SK-N-SH (cell line): ENCODE data around the gene NLRC4. TPM values are rescaled to one million over a fixed set of nuclear protein-coding genes. Genes with fewer than 3 reads are reported as not detected.

Experiments
- CTCF ChIA-PET: fragments of 300-600, 350-600 bp; formaldehyde crosslinking; extraction: SDS; loops from one replicate; lab custom pipeline; 2021; lab: Yijun Ruan, JAX
- POLR2A ChIA-PET: fragments of 350-600 bp; sonication (Branson Sonifier 250); formaldehyde crosslinking; extraction: SDS; loops from one replicate; lab custom pipeline; 2020; ENCODE audit warnings: antibody characterized with exemption, inconsistent platforms; lab: Yijun Ruan, JAX
- DNase-seq: peaks from one replicate; pipeline ENCODE4 v3.0.0; 2012
- H2AFZ ChIP-seq: fragments of 200-600 bp; sonication (generic); 2 replicates; pipeline ENCODE4 v1.8.1; 2016; ENCODE audit warnings: antibody characterized with exemption, mild to moderate bottlenecking, low read depth
- H3F3A ChIP-seq: fragments of 200-600 bp; sonication (generic); replicated peaks from 2 replicates; pipeline ENCODE3; 2016; ENCODE audit warnings: antibody characterized with exemption, mild to moderate bottlenecking; ENCODE audit not compliant: insufficient read depth
- H3K27ac ChIP-seq, 2 experiments: fragments of 200-500 bp in 1 of 2; fragments of 200-600 bp in 1 of 2; sonication (Bioruptor generic) in 1 of 2; sonication (generic), shearing (Covaris generic) in 1 of 2; 2 replicates each; pipeline versions ENCODE4 v1.5.1 to v1.6.1; 2014 to 2016; ENCODE audit warnings: low read depth in 2 of 2, inconsistent platforms in 1 of 2, low read length in 1 of 2, mild to moderate bottlenecking in 1 of 2, mixed read lengths in 1 of 2
- H3K27me3 ChIP-seq: fragments of 200-600 bp; sonication (generic), shearing (Covaris generic); 2 replicates; pipeline ENCODE4 v1.6.1; 2016; ENCODE audit warnings: mixed run types; ENCODE audit not compliant: insufficient read depth
- H3K36me3 ChIP-seq, 2 experiments: fragments of 200-500 bp in 1 of 2; fragments of 200-600 bp in 1 of 2; sonication (Bioruptor generic) in 1 of 2; sonication (generic) in 1 of 2; replicated peaks in 1 of 2; 2 replicates each; pipeline versions ENCODE3 to v1.5.1; 2014 to 2016; ENCODE audit warnings: low read length in 1 of 2, mild to moderate bottlenecking in 1 of 2; ENCODE audit not compliant: insufficient read depth in 2 of 2, control insufficient read depth in 1 of 2
- H3K4me1 ChIP-seq, 2 experiments: fragments of 200-500 bp in 1 of 2; fragments of 200-600 bp in 1 of 2; sonication (Bioruptor generic) in 1 of 2; sonication (generic), shearing (Covaris generic) in 1 of 2; 2 replicates each; pipeline versions ENCODE4 v1.5.1 to v1.6.1; 2014 to 2016; ENCODE audit warnings: low read depth in 1 of 2, low read length in 1 of 2, mixed run types in 1 of 2; ENCODE audit not compliant: insufficient read depth in 2 of 2, control insufficient read depth in 1 of 2
- H3K4me2 ChIP-seq: fragments of 200-600 bp; sonication (generic), shearing (Covaris generic); 2 replicates; pipeline ENCODE4 v1.6.1; 2017; ENCODE audit warnings: mixed run types
- H3K4me3 ChIP-seq, 2 experiments: fragments of 200-500 bp in 1 of 2; fragments of 200-600 bp in 1 of 2; sonication (Bioruptor generic) in 1 of 2; sonication (generic), shearing (Covaris generic) in 1 of 2; 2 replicates each; pipeline versions ENCODE4 v1.5.1 to v1.8.1; 2014 to 2016; ENCODE audit warnings: low read depth in 2 of 2, inconsistent platforms in 1 of 2, low read length in 1 of 2, mild to moderate bottlenecking in 1 of 2, mixed read lengths in 1 of 2, moderate library complexity in 1 of 2
- H3K79me2 ChIP-seq: fragments of 200-600 bp; sonication (generic); 2 replicates; pipeline ENCODE4 v1.8.1; 2017; ENCODE audit warnings: mild to moderate bottlenecking; ENCODE audit not compliant: insufficient read depth
- H3K9ac ChIP-seq: fragments of 200-600 bp; sonication (generic); 2 replicates; pipeline ENCODE4 v1.6.1; 2017; ENCODE audit warnings: mixed run types
- H3K9me2 ChIP-seq: fragments of 200-600 bp; sonication (generic); 2 replicates; pipeline ENCODE4 v1.6.1; 2017; ENCODE audit warnings: mixed run types
- H3K9me3 ChIP-seq: fragments of 200-600 bp; sonication (generic); 2 replicates; pipeline ENCODE4 v1.6.1; 2017; ENCODE audit warnings: mixed run types, mild to moderate bottlenecking, moderate library complexity
- H4K20me1 ChIP-seq: fragments of 200-600 bp; sonication (generic); 2 replicates; pipeline ENCODE4 v1.6.1; 2017; ENCODE audit warnings: mild to moderate bottlenecking, mixed run types; ENCODE audit not compliant: insufficient read depth
- EZH2phosphoT487 ChIP-seq: fragments of 200-600 bp; sonication (generic); IDR thresholded peaks from 2 replicates; pipeline ENCODE4 v1.6.1; 2017; ENCODE audit warnings: low read depth, mixed run types, mild to moderate bottlenecking, antibody characterized with exemption, moderate library complexity, borderline replicate concordance
- FOSL2 ChIP-seq: IDR thresholded peaks from 2 replicates; pipeline ENCODE4 v1.4.0; 2012; ENCODE audit warnings: low read depth, mild to moderate bottlenecking, moderate library complexity, borderline replicate concordance
- FOXJ3 ChIP-seq: sonication (generic); formaldehyde crosslinking; IDR thresholded peaks from 2 replicates; pipeline ENCODE4 v1.5.1; 2020; ENCODE audit warnings: mild to moderate bottlenecking, missing genetic modification reagents
- FOXM1 ChIP-seq: IDR thresholded peaks from 2 replicates; pipeline ENCODE4 v1.4.0; 2012; ENCODE audit warnings: low read depth, mild to moderate bottlenecking
- IRF3 ChIP-seq: fragments of 150-350 bp; IDR thresholded peaks from 2 replicates; pipeline ENCODE4 v1.6.1; 2016; ENCODE audit warnings: mild to moderate bottlenecking, low read depth, low read length
- RAD21 ChIP-seq: IDR thresholded peaks from 2 replicates; pipeline ENCODE4 v1.6.1; 2012; ENCODE audit warnings: mild to moderate bottlenecking, low read length
- RXRA ChIP-seq: IDR thresholded peaks from 2 replicates; pipeline ENCODE4 v1.4.0; 2012; ENCODE audit warnings: low read depth, mild to moderate bottlenecking, borderline replicate concordance
- SIN3A ChIP-seq: IDR thresholded peaks from 2 replicates; pipeline ENCODE4 v1.6.1; 2012; ENCODE audit warnings: low read depth, mild to moderate bottlenecking, low read length, moderate library complexity, borderline replicate concordance
- TAF1 ChIP-seq: IDR thresholded peaks from 2 replicates; pipeline ENCODE4 v1.6.1; 2012; ENCODE audit warnings: low read depth, mild to moderate bottlenecking, low read length, moderate library complexity, borderline replicate concordance
- TEAD4 ChIP-seq: IDR thresholded peaks from 2 replicates; pipeline ENCODE4 v1.4.0; 2012; ENCODE audit warnings: mild to moderate bottlenecking, borderline replicate concordance; ENCODE audit not compliant: insufficient read depth
- WGBS: methylation state at CpG from one replicate; pipeline ENCODE4 v1.1.6; 2017; ENCODE audit warnings: low lambda C conversion rate; 5-methylcytosine and 5-hydroxymethylcytosine counted together
- polyA plus RNA-seq, 3 experiments: library from polyadenylated mRNA; depleted of rRNA; stranded (reverse); fragments of >200 nt; gene quantifications; 2 replicates each; pipeline ENCODE4 v1.2.3, GENCODE V29; 2012
- TF ChIP-seq, protein P1 (sequence below): fragments of 150-350 bp; IDR thresholded peaks from 2 replicates; pipeline ENCODE4 v1.6.1; 2017; ENCODE audit warnings: antibody characterized with exemption, low read length, low read depth, borderline replicate concordance
- TF ChIP-seq, protein P2 (sequence below): fragments of 200-600 bp; sonication (generic); IDR thresholded peaks from 2 replicates; pipeline ENCODE4 v1.6.1; 2017; ENCODE audit warnings: antibody characterized with exemption, mild to moderate bottlenecking, moderate library complexity

The NLRC4 gene
- polyA plus RNA-seq, 1 of the 3 experiments (the other 2 are of a cell fraction), result not detected

GRCh38 chr2:32220445-32220844 lies 44.2 kb downstream of the NLRC4 start:
- DNase-seq, result no peak
- no peak overlapping the region for H3K27ac ChIP-seq
- no peak overlapping the region for H3K9ac ChIP-seq
- no peak for TF ChIP-seq IRF3
- no peak for TF ChIP-seq FOSL2
- TF ChIP-seq, protein P1, sequence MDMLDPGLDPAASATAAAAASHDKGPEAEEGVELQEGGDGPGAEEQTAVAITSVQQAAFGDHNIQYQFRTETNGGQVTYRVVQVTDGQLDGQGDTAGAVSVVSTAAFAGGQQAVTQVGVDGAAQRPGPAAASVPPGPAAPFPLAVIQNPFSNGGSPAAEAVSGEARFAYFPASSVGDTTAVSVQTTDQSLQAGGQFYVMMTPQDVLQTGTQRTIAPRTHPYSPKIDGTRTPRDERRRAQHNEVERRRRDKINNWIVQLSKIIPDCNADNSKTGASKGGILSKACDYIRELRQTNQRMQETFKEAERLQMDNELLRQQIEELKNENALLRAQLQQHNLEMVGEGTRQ, result no peak
- no peak for TF ChIP-seq TAF1
- TF ChIP-seq FOXM1, result no peak
- no peak for TF ChIP-seq TEAD4
- TF ChIP-seq FOXJ3 (CRISPR knock-in tag), result no peak
- no peak for TF ChIP-seq EZH2phosphoT487
- no peak for TF ChIP-seq RXRA
- no peak for TF ChIP-seq SIN3A
- POLR2A ChIA-PET, result no interaction called here
- no peaks in the 10 kb centered on the region for H3K79me2 ChIP-seq
- H3K4me3 ChIP-seq, result no peak overlapping the region
- no peak overlapping the region for H3K4me2 ChIP-seq
- no peak overlapping the region for H2AFZ ChIP-seq
- no peaks in the 10 kb centered on the region for H3K4me1 ChIP-seq
- no peaks in the 10 kb centered on the region for H4K20me1 ChIP-seq
- no peaks in the 10 kb centered on the region for H3F3A ChIP-seq
- H3K9me2 ChIP-seq, result no peaks in the 10 kb centered on the region
- H3K9me3 ChIP-seq, result no peaks in the 10 kb centered on the region
- CTCF ChIA-PET, result interaction anchor here (0.6 kb wide), 1 partner anchor 44 kb away, joined by 3 read pairs; the partner anchor contains the start of gene NLRC4
- H3K27me3 ChIP-seq, result no peaks in the 10 kb centered on the region
- H3K36me3 ChIP-seq, result peaks cover 44 to 54% of the 10 kb centered on the region in 2 experiments

DNA sequence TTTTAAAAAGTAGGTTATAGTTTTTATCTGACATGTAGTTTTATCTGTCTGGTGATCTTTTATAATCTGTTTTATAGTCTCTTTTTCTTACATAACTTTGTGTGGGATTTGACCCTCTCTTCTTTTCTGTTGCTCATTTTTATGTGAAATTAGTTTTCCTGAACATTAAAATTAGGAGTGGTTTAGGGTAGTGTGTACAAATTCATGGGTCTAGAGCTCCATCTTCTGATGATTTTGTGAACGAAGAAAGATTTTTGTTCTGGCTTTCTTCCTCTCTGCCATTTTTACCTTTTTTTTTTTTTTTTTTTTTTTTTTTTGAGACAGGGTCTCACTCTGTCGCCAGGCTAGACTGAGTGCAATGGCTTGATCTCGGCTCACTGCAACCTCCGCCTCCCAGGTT lies 52.4 kb downstream of the NLRC4 start:
- no peaks in the 10 kb centered on the region for H3K9me2 ChIP-seq
- H3K4me3 ChIP-seq, result no peak overlapping the region
- CTCF ChIA-PET, result no interaction called here
- POLR2A ChIA-PET, result no interaction called here
- 87% methylated on average over 4 of the region's 4 CpGs for WGBS
- no peaks in the 10 kb centered on the region for H3K4me1 ChIP-seq
- no peaks in the 10 kb centered on the region for H3K79me2 ChIP-seq
- no peak overlapping the region for H3K9ac ChIP-seq
- H3K27ac ChIP-seq, result no peak overlapping the region
- no peak for DNase-seq
- no peak overlapping the region for H3K4me2 ChIP-seq
- H3K9me3 ChIP-seq, result no peaks in the 10 kb centered on the region
- no peak overlapping the region for H2AFZ ChIP-seq
- no peaks in the 10 kb centered on the region for H4K20me1 ChIP-seq
- TF ChIP-seq, protein P2, sequence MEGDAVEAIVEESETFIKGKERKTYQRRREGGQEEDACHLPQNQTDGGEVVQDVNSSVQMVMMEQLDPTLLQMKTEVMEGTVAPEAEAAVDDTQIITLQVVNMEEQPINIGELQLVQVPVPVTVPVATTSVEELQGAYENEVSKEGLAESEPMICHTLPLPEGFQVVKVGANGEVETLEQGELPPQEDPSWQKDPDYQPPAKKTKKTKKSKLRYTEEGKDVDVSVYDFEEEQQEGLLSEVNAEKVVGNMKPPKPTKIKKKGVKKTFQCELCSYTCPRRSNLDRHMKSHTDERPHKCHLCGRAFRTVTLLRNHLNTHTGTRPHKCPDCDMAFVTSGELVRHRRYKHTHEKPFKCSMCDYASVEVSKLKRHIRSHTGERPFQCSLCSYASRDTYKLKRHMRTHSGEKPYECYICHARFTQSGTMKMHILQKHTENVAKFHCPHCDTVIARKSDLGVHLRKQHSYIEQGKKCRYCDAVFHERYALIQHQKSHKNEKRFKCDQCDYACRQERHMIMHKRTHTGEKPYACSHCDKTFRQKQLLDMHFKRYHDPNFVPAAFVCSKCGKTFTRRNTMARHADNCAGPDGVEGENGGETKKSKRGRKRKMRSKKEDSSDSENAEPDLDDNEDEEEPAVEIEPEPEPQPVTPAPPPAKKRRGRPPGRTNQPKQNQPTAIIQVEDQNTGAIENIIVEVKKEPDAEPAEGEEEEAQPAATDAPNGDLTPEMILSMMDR, result no peak
- peak; percentile 22; the same call in 1 of the 2 replicates for TF ChIP-seq RAD21
- peaks cover 5% of the 10 kb centered on the region for H3F3A ChIP-seq
- H3K27me3 ChIP-seq, result no peaks in the 10 kb centered on the region
- peaks cover 20 to 21% of the 10 kb centered on the region in 2 experiments for H3K36me3 ChIP-seq
